Fibroblast of lung (primary cell): ENCODE data around the gene ELFN1. TPM values are rescaled to one million over a fixed set of nuclear protein-coding genes. Genes with fewer than 3 reads are reported as not detected.

Experiments
- DNase-seq, 2 donors: peaks; one replicate each; pipeline versions ENCODE4 v3.0.0 to v3.0.0-alpha.2; 2010; ENCODE audit warnings: low read depth in 2 of 2
- H2AFZ ChIP-seq: 2 replicates; pipeline ENCODE4 v1.5.1; 2012; ENCODE audit warnings: low read length, control low read depth, inconsistent platforms
- H3K27ac ChIP-seq: 2 replicates; pipeline ENCODE4 v1.5.1; 2011; ENCODE audit warnings: low read length, control low read depth; ENCODE audit not compliant: insufficient read depth
- H3K27me3 ChIP-seq: 2 replicates; pipeline ENCODE4 v1.5.1; 2011; ENCODE audit warnings: mild to moderate bottlenecking, low read length; ENCODE audit not compliant: control insufficient read depth, insufficient read depth
- H3K36me3 ChIP-seq: 2 replicates; pipeline ENCODE4 v1.5.1; 2011; ENCODE audit warnings: low read length; ENCODE audit not compliant: control insufficient read depth, insufficient read depth
- H3K4me1 ChIP-seq: 2 replicates; pipeline ENCODE4 v1.5.1; 2011; ENCODE audit warnings: low read length; ENCODE audit not compliant: control insufficient read depth, insufficient read depth; ENCODE audit errors: extremely low read depth
- H3K4me2 ChIP-seq: 2 replicates; pipeline ENCODE4 v1.5.1; 2011; ENCODE audit warnings: low read length, control low read depth; ENCODE audit not compliant: insufficient read depth; ENCODE audit errors: extremely low read depth
- H3K4me3 ChIP-seq, 4 experiments: fragments of 200-600 bp in 1 of 4; sonication (generic) in 1 of 4; replicated peaks in 1 of 4; 2 replicates each; pipeline ENCODE4 v1.5.1; 2011 to 2016; ENCODE audit warnings: low read length in 4 of 4, low read depth in 3 of 4, mild to moderate bottlenecking in 3 of 4, control low read depth in 2 of 4, inconsistent platforms in 1 of 4, mixed read lengths in 1 of 4; ENCODE audit not compliant: insufficient read depth in 1 of 4; ENCODE audit errors: control extremely low read depth in 1 of 4
- H3K79me2 ChIP-seq: 2 replicates; pipeline ENCODE4 v1.5.1; 2012; ENCODE audit warnings: mild to moderate bottlenecking, low read length, inconsistent platforms; ENCODE audit not compliant: control insufficient read depth, insufficient read depth
- H3K9ac ChIP-seq: 2 replicates; pipeline ENCODE4 v1.5.1; 2011; ENCODE audit warnings: mild to moderate bottlenecking, low read length, control low read depth; ENCODE audit not compliant: insufficient read depth
- H3K9me3 ChIP-seq: 2 replicates; pipeline ENCODE4 v1.5.1; 2012; ENCODE audit warnings: low read depth, low read length; ENCODE audit not compliant: control insufficient read depth, insufficient read depth
- H4K20me1 ChIP-seq: 2 replicates; pipeline ENCODE4 v1.5.1; 2011; ENCODE audit warnings: low read length; ENCODE audit not compliant: control insufficient read depth, insufficient read depth; ENCODE audit errors: extremely low read depth
- EZH2 ChIP-seq: IDR thresholded peaks from 2 replicates; pipeline ENCODE4 v1.5.1; 2012; ENCODE audit warnings: low read length, control low read depth, mild to moderate bottlenecking; ENCODE audit errors: missing control alignments
- polyA plus RNA-seq, 2 donors: library from polyadenylated mRNA; depleted of rRNA in 1 of 2; stranded (reverse) in 1 of 2; unstranded in 1 of 2; fragments of >200 nt; gene quantifications; 2 replicates each; pipeline ENCODE4 v1.2.1, GENCODE V29; 2011 to 2012; ENCODE audit warnings: missing spikeins in 1 of 2
- total RNA-seq: library from RNA; depleted of rRNA; stranded (reverse); fragments of >200 nt; gene quantifications from 2 replicates; pipeline ENCODE4 v1.2.1, GENCODE V29; 2014
- TF ChIP-seq, protein P1 (sequence below), 2 donors: IDR thresholded peaks in 1 of 2; conservative IDR thresholded peaks in 1 of 2; 1 replicate in 1 of 2; 2 replicates in 1 of 2; pipeline ENCODE4 v1.5.1; 2011 to 2012; ENCODE audit warnings: low read length in 2 of 2, control low read depth in 1 of 2, inconsistent platforms in 1 of 2, low read depth in 1 of 2, mild to moderate bottlenecking in 1 of 2

Gene ELFN1
- total and polyA plus RNA-seq, 2 donors (not counting 1 experiment from before 2014, with no cell fraction given) = 0.16 to 0.33 TPM

DNA sequence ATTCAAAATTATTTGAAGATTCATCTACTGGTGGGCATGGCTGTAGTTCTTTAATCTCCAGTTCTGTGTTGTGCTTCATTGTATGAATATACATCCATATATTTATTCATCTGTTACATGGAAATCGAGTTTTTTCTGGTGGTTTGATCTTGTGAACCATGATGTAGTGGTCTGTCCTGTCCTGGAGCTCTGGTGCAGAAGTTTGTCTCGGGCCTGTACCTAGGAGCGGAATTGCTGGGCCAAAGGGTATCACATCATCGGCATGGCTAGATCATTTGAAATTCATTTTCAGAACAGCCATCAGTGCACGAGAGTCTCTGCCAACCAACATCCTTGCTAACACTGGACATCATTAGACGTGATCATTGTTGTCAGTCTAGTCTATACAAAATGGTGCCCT is 107.0 kb downstream of the ELFN1 start:
- Histone ChIP-seq H3K9ac (no peak overlapping the region), H3K27ac (no peak overlapping the region), H3K9me3 (no peaks in the 10 kb centered on the region), H4K20me1 (no peaks in the 10 kb centered on the region), H3K4me2 (no peak overlapping the region), H3K36me3 (no peaks in the 10 kb centered on the region), H3K27me3 (no peaks in the 10 kb centered on the region), H2AFZ (no peak overlapping the region), H3K79me2 (no peaks in the 10 kb centered on the region), H3K4me1 (no peaks in the 10 kb centered on the region), H3K4me3 (no peak overlapping the region)
- no peak for TF ChIP-seq EZH2
- TF ChIP-seq, protein P1, sequence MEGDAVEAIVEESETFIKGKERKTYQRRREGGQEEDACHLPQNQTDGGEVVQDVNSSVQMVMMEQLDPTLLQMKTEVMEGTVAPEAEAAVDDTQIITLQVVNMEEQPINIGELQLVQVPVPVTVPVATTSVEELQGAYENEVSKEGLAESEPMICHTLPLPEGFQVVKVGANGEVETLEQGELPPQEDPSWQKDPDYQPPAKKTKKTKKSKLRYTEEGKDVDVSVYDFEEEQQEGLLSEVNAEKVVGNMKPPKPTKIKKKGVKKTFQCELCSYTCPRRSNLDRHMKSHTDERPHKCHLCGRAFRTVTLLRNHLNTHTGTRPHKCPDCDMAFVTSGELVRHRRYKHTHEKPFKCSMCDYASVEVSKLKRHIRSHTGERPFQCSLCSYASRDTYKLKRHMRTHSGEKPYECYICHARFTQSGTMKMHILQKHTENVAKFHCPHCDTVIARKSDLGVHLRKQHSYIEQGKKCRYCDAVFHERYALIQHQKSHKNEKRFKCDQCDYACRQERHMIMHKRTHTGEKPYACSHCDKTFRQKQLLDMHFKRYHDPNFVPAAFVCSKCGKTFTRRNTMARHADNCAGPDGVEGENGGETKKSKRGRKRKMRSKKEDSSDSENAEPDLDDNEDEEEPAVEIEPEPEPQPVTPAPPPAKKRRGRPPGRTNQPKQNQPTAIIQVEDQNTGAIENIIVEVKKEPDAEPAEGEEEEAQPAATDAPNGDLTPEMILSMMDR (conservative IDR thresholded peaks at IDR 0.05 in 1 of 2, IDR thresholded peaks at IDR 0.05 in 1 of 2; ENCODE audit: low read depth in 1 of 2, low read length in 2 of 2) = no peak
- DNase-seq = no peak

DNA sequence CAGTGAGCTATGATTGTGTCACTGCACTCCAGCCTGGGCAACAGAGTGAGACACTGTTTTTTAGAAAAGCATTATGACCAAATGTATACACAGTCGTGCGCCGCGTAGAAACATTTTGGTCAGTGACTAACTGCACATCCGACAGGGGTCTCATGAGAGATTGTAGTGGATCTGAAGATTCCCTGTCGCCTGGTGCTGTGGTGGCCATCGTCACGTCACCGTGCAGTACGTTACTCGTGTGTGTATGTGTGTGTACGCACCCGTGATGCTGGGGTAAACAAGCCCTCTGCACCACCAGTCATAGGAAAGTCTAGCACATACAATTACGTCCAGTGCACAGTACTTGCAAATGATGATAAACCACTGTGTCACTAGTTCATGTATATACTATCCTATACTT is 109.4 kb downstream of the ELFN1 start:
- H3K9ac ChIP-seq = no peak overlapping the region
- H3K4me1 ChIP-seq = no peaks in the 10 kb centered on the region
- no peak for TF ChIP-seq EZH2
- TF ChIP-seq, protein P1 (conservative IDR thresholded peaks at IDR 0.05 in 1 of 2, IDR thresholded peaks at IDR 0.05 in 1 of 2; ENCODE audit: low read depth in 1 of 2, low read length in 2 of 2) = no peak
- H3K4me2 ChIP-seq = no peak overlapping the region
- no peaks in the 10 kb centered on the region for H3K27me3 ChIP-seq
- no peak overlapping the region for H2AFZ ChIP-seq
- no peak for DNase-seq
- no peaks in the 10 kb centered on the region for H3K79me2 ChIP-seq
- no peaks in the 10 kb centered on the region for H3K36me3 ChIP-seq
- no peak overlapping the region for H3K4me3 ChIP-seq
- no peaks in the 10 kb centered on the region for H4K20me1 ChIP-seq
- no peaks in the 10 kb centered on the region for H3K9me3 ChIP-seq
- no peak overlapping the region for H3K27ac ChIP-seq

DNA sequence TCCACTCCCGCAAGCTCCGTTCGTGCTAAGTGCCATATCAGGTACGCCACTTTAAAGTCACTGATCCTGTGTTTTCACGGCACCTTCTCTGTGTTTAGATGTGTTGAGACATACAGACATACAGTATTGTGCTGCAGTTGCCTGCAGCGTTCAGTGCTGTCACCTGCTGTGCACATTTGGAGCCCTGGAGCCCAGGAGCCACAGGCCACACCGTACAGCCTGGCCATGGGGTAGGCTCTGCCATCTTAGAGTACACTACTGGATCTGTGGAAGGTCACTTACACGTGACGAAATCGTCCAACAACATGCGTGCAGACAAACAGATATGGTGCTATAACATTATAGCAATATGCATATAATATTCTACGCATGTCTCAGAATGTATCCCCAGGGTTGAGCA is 111.3 kb downstream of the ELFN1 start:
- Histone ChIP-seq H3K79me2 (no peaks in the 10 kb centered on the region), H3K27ac (no peak overlapping the region), H3K36me3 (no peaks in the 10 kb centered on the region), H2AFZ (no peak overlapping the region), H3K4me3 (no peak overlapping the region), H3K9me3 (no peaks in the 10 kb centered on the region), H4K20me1 (no peaks in the 10 kb centered on the region), H3K9ac (no peak overlapping the region), H3K4me2 (no peak overlapping the region), H3K27me3 (no peaks in the 10 kb centered on the region), H3K4me1 (no peaks in the 10 kb centered on the region)
- no peak for DNase-seq
- TF ChIP-seq EZH2 = no peak
- TF ChIP-seq, protein P1 (conservative IDR thresholded peaks at IDR 0.05 in 1 of 2, IDR thresholded peaks at IDR 0.05 in 1 of 2; ENCODE audit: low read depth in 1 of 2, low read length in 2 of 2) = no peak
